ENCODE results near the gene ZEB1.

The ZEB1 gene

GRCh38 chr10:31318854-31319601 lies at the start of gene ZEB1:
ZEB1 (plus strand) TSS chr10:31319216; CDS start chr10:31319235, 19 bp downstream.
- peak within 1 kb of the TSS; percentile 78 for H3K9ac ChIP-seq (ENCODE audit: low read length)
- no peaks in the 10 kb centered on the region for H3K36me3 ChIP-seq (ENCODE audit: control insufficient read depth, insufficient read depth, low read length)
- H3K9me3 ChIP-seq (ENCODE audit: control insufficient read depth, low read length) = no peaks in the 10 kb centered on the region
- H3K4me3 ChIP-seq (ENCODE audit: low read length) = peak within 1 kb of the TSS; percentile 92
- H3K27me3 ChIP-seq (ENCODE audit: control insufficient read depth, insufficient read depth, low read length) = peaks cover 27% of the 10 kb centered on the region
- peaks cover 10% of the 10 kb centered on the region for H3K4me1 ChIP-seq (ENCODE audit: control insufficient read depth, insufficient read depth, low read length)

- no peaks in the 10 kb centered on the region for H3K9me3 ChIP-seq (ENCODE audit: control insufficient read depth, low read length)
- no peaks in the 10 kb centered on the region for H3K36me3 ChIP-seq (ENCODE audit: control insufficient read depth, insufficient read depth, low read length)
- no peaks in the 10 kb centered on the region for H3K27me3 ChIP-seq (ENCODE audit: control insufficient read depth, insufficient read depth, low read length)
- no peak overlapping the region for H3K4me3 ChIP-seq (ENCODE audit: low read length)
- H3K9ac ChIP-seq (ENCODE audit: low read length) = no peak overlapping the region
- H3K4me1 ChIP-seq (ENCODE audit: control insufficient read depth, insufficient read depth, low read length) = no peaks in the 10 kb centered on the region
These were observed 48.1 kb upstream of the ZEB1 start for GRCh38 chr10:31270954-31271353.

GRCh38 chr10:31272841-31273240 lies 46.2 kb upstream of the ZEB1 start:
- Histone ChIP-seq H3K36me3 (ENCODE audit: control insufficient read depth, insufficient read depth, low read length) (no peaks in the 10 kb centered on the region), H3K9ac (ENCODE audit: low read length) (no peak overlapping the region), H3K9me3 (ENCODE audit: control insufficient read depth, low read length) (no peaks in the 10 kb centered on the region), H3K4me1 (ENCODE audit: control insufficient read depth, insufficient read depth, low read length) (no peaks in the 10 kb centered on the region), H3K4me3 (ENCODE audit: low read length) (no peak overlapping the region), H3K27me3 (ENCODE audit: control insufficient read depth, insufficient read depth, low read length) (no peaks in the 10 kb centered on the region)

- Histone ChIP-seq H3K9me3 (ENCODE audit: control insufficient read depth, low read length) (no peaks in the 10 kb centered on the region), H3K9ac (ENCODE audit: low read length) (no peak overlapping the region), H3K4me1 (ENCODE audit: control insufficient read depth, insufficient read depth, low read length) (no peaks in the 10 kb centered on the region), H3K36me3 (ENCODE audit: control insufficient read depth, insufficient read depth, low read length) (no peaks in the 10 kb centered on the region), H3K27me3 (ENCODE audit: control insufficient read depth, insufficient read depth, low read length) (no peaks in the 10 kb centered on the region), H3K4me3 (ENCODE audit: low read length) (no peak overlapping the region)
These were observed 45.2 kb upstream of the ZEB1 start for GRCh38 chr10:31273789-31274188.

GRCh38 chr10:31274310-31274709 lies 44.7 kb upstream of the ZEB1 start:
- H3K9me3 ChIP-seq (ENCODE audit: control insufficient read depth, low read length) = no peaks in the 10 kb centered on the region
- no peak overlapping the region for H3K4me3 ChIP-seq (ENCODE audit: low read length)
- H3K9ac ChIP-seq (ENCODE audit: low read length) = no peak overlapping the region
- H3K4me1 ChIP-seq (ENCODE audit: control insufficient read depth, insufficient read depth, low read length) = no peaks in the 10 kb centered on the region
- no peaks in the 10 kb centered on the region for H3K27me3 ChIP-seq (ENCODE audit: control insufficient read depth, insufficient read depth, low read length)
- H3K36me3 ChIP-seq (ENCODE audit: control insufficient read depth, insufficient read depth, low read length) = no peaks in the 10 kb centered on the region

- H3K4me1 ChIP-seq (ENCODE audit: control insufficient read depth, insufficient read depth, low read length) = no peaks in the 10 kb centered on the region
- no peaks in the 10 kb centered on the region for H3K36me3 ChIP-seq (ENCODE audit: control insufficient read depth, insufficient read depth, low read length)
- H3K27me3 ChIP-seq (ENCODE audit: control insufficient read depth, insufficient read depth, low read length) = no peaks in the 10 kb centered on the region
- H3K9ac ChIP-seq (ENCODE audit: low read length) = no peak overlapping the region
- no peaks in the 10 kb centered on the region for H3K9me3 ChIP-seq (ENCODE audit: control insufficient read depth, low read length)
- H3K4me3 ChIP-seq (ENCODE audit: low read length) = no peak overlapping the region
These were observed 40.6 kb upstream of the ZEB1 start for GRCh38 chr10:31278279-31278941.

GRCh38 chr10:31280972-31281371 lies 38.0 kb upstream of the ZEB1 start:
- Histone ChIP-seq H3K9me3 (ENCODE audit: control insufficient read depth, low read length) (no peaks in the 10 kb centered on the region), H3K9ac (ENCODE audit: low read length) (no peak overlapping the region), H3K4me3 (ENCODE audit: low read length) (no peak overlapping the region), H3K36me3 (ENCODE audit: control insufficient read depth, insufficient read depth, low read length) (no peaks in the 10 kb centered on the region), H3K27me3 (ENCODE audit: control insufficient read depth, insufficient read depth, low read length) (no peaks in the 10 kb centered on the region), H3K4me1 (ENCODE audit: control insufficient read depth, insufficient read depth, low read length) (no peaks in the 10 kb centered on the region)

GRCh38 chr10:31288001-31288400 lies 31.0 kb upstream of the ZEB1 start:
- Histone ChIP-seq H3K4me1 (ENCODE audit: control insufficient read depth, insufficient read depth, low read length) (no peaks in the 10 kb centered on the region), H3K9me3 (ENCODE audit: control insufficient read depth, low read length) (no peaks in the 10 kb centered on the region), H3K27me3 (ENCODE audit: control insufficient read depth, insufficient read depth, low read length) (no peaks in the 10 kb centered on the region), H3K9ac (ENCODE audit: low read length) (no peak overlapping the region), H3K36me3 (ENCODE audit: control insufficient read depth, insufficient read depth, low read length) (no peaks in the 10 kb centered on the region), H3K4me3 (ENCODE audit: low read length) (no peak overlapping the region)

GRCh38 chr10:31288962-31289361 lies 30.1 kb upstream of the ZEB1 start:
- Histone ChIP-seq H3K9ac (ENCODE audit: low read length) (no peak overlapping the region), H3K4me1 (ENCODE audit: control insufficient read depth, insufficient read depth, low read length) (no peaks in the 10 kb centered on the region), H3K27me3 (ENCODE audit: control insufficient read depth, insufficient read depth, low read length) (no peaks in the 10 kb centered on the region), H3K36me3 (ENCODE audit: control insufficient read depth, insufficient read depth, low read length) (no peaks in the 10 kb centered on the region), H3K9me3 (ENCODE audit: control insufficient read depth, low read length) (no peaks in the 10 kb centered on the region), H3K4me3 (ENCODE audit: low read length) (no peak overlapping the region)

- Histone ChIP-seq H3K9me3 (ENCODE audit: control insufficient read depth, low read length) (no peaks in the 10 kb centered on the region), H3K9ac (ENCODE audit: low read length) (no peak overlapping the region), H3K36me3 (ENCODE audit: control insufficient read depth, insufficient read depth, low read length) (no peaks in the 10 kb centered on the region), H3K27me3 (ENCODE audit: control insufficient read depth, insufficient read depth, low read length) (no peaks in the 10 kb centered on the region), H3K4me1 (ENCODE audit: control insufficient read depth, insufficient read depth, low read length) (no peaks in the 10 kb centered on the region), H3K4me3 (ENCODE audit: low read length) (no peak overlapping the region)
These were observed 28.6 kb upstream of the ZEB1 start for GRCh38 chr10:31290386-31290785.

- Histone ChIP-seq H3K4me3 (ENCODE audit: low read length) (no peak overlapping the region), H3K4me1 (ENCODE audit: control insufficient read depth, insufficient read depth, low read length) (no peaks in the 10 kb centered on the region), H3K27me3 (ENCODE audit: control insufficient read depth, insufficient read depth, low read length) (no peaks in the 10 kb centered on the region), H3K36me3 (ENCODE audit: control insufficient read depth, insufficient read depth, low read length) (no peaks in the 10 kb centered on the region), H3K9me3 (ENCODE audit: control insufficient read depth, low read length) (no peaks in the 10 kb centered on the region), H3K9ac (ENCODE audit: low read length) (no peak overlapping the region)
These were observed 27.9 kb upstream of the ZEB1 start for GRCh38 chr10:31291123-31291522.

- H3K9ac ChIP-seq (ENCODE audit: low read length) = no peak overlapping the region
- no peaks in the 10 kb centered on the region for H3K9me3 ChIP-seq (ENCODE audit: control insufficient read depth, low read length)
- H3K4me1 ChIP-seq (ENCODE audit: control insufficient read depth, insufficient read depth, low read length) = no peaks in the 10 kb centered on the region
These were observed 24.5 kb upstream of the ZEB1 start for GRCh38 chr10:31294558-31294957.

More at GRCh38 chr10:31294558-31294957, 24.5 kb upstream of the ZEB1 start:
- no peak overlapping the region for H3K4me3 ChIP-seq (ENCODE audit: low read length)
- no peaks in the 10 kb centered on the region for H3K36me3 ChIP-seq (ENCODE audit: control insufficient read depth, insufficient read depth, low read length)
- H3K27me3 ChIP-seq (ENCODE audit: control insufficient read depth, insufficient read depth, low read length) = no peaks in the 10 kb centered on the region

Data from mucosa of stomach (tissue), 1 donor.